Ascending aorta (tissue), 2 donors: ENCODE results near the gene CTNNA2. TPM values are rescaled to one million over a fixed set of nuclear protein-coding genes. Genes with fewer than 3 reads are reported as not detected.

ENCODE experiments used
- DNase-seq, 2 donors: peaks; one replicate each; pipeline ENCODE4 v3.0.0-alpha.2; 2019; ENCODE audit warnings: low spot score in 2 of 2
- H3K27ac ChIP-seq, 2 donors: fragments of 200-600 bp; sonication (generic); one replicate each; pipeline ENCODE4 v1.5.1; 2016 to 2017; ENCODE audit warnings: mild to moderate bottlenecking in 1 of 2
- H3K27me3 ChIP-seq: fragments of 200-600 bp; sonication (generic); one replicate; pipeline ENCODE4 v1.5.1; 2017
- H3K36me3 ChIP-seq, 2 donors: fragments of 200-600 bp; sonication (generic); one replicate each; pipeline ENCODE4 v1.5.1; 2016
- H3K4me1 ChIP-seq, 2 donors: fragments of 200-600 bp; sonication (generic); one replicate each; pipeline ENCODE4 v1.5.1; 2016 to 2017; ENCODE audit warnings: mild to moderate bottlenecking in 1 of 2
- H3K4me3 ChIP-seq, 2 donors: fragments of 200-600 bp; sonication (generic); one replicate each; pipeline ENCODE4 v1.5.1; 2016 to 2017; ENCODE audit warnings: mild to moderate bottlenecking in 1 of 2
- H3K9me3 ChIP-seq, 2 donors: fragments of 200-600 bp; sonication (generic); one replicate each; pipeline ENCODE4 v1.5.1; 2016
- CTCF ChIP-seq, 3 experiments: fragments of 200-600 bp in 2 of 3; fragments of 450-650 bp in 1 of 3; sonication (generic) in 2 of 3; IDR thresholded peaks; one replicate each; pipeline ENCODE4 v1.5.1; 2016 to 2019; ENCODE audit warnings: antibody characterized with exemption in 3 of 3, mild to moderate bottlenecking in 1 of 3, moderate library complexity in 1 of 3
- intact Hi-C: fragments of 100-400 bp; cut with DNase I; formaldehyde crosslinking; loops from one replicate; pipeline ENCODE4 v1.15.1; 2023
- total RNA-seq: library from RNA; depleted of rRNA; stranded (reverse); fragments of >200 nt; gene quantifications from one replicate; pipeline ENCODE4 v1.1.0, GENCODE V29; 2016

Gene CTNNA2
- total RNA-seq, 1 donor from 2014 or later = not detected

GRCh38 chr2:80548469-80548868 lies 1035.6 kb downstream of the CTNNA2 start:
- H3K27me3 ChIP-seq = no peaks in the 10 kb centered on the region
- H3K9me3 ChIP-seq = no peaks in the 10 kb centered on the region
- TF ChIP-seq CTCF (IDR thresholded peaks at IDR 0.05) = no peak
- no peaks in the 10 kb centered on the region for H3K4me1 ChIP-seq
- intact Hi-C loops = no loop called here
- H3K27ac ChIP-seq = no peak overlapping the region
- no peak overlapping the region for H3K4me3 ChIP-seq
- H3K36me3 ChIP-seq = no peaks in the 10 kb centered on the region
- no peak for DNase-seq

- no peaks in the 10 kb centered on the region for H3K27me3 ChIP-seq
- no peaks in the 10 kb centered on the region for H3K36me3 ChIP-seq
- intact Hi-C loops = no loop called here
- H3K4me1 ChIP-seq = no peaks in the 10 kb centered on the region
- no peaks in the 10 kb centered on the region for H3K9me3 ChIP-seq
- no peak overlapping the region for H3K27ac ChIP-seq
- H3K4me3 ChIP-seq = no peak overlapping the region
- DNase-seq = no peak
- TF ChIP-seq CTCF (IDR thresholded peaks at IDR 0.05) = no peak
Measured at GRCh38 chr2:80549901-80550300, 1037.0 kb downstream of the CTNNA2 start.

- intact Hi-C loops = no loop called here
- no peak overlapping the region for H3K27ac ChIP-seq
- no peaks in the 10 kb centered on the region for H3K27me3 ChIP-seq
Measured at GRCh38 chr2:80560326-80560725, 1047.5 kb downstream of the CTNNA2 start.

GRCh38 chr2:80568011-80568410 lies 1055.2 kb downstream of the CTNNA2 start:
- intact Hi-C loops = no loop called here
- H3K27me3 ChIP-seq = no peaks in the 10 kb centered on the region
- TF ChIP-seq CTCF (IDR thresholded peaks at IDR 0.05) = no peak
- H3K4me1 ChIP-seq = no peaks in the 10 kb centered on the region
- no peaks in the 10 kb centered on the region for H3K9me3 ChIP-seq
- DNase-seq = no peak
- H3K36me3 ChIP-seq = no peaks in the 10 kb centered on the region
- H3K4me3 ChIP-seq = no peak overlapping the region
- H3K27ac ChIP-seq = no peak overlapping the region

More at GRCh38 chr2:80560326-80560725, 1047.5 kb downstream of the CTNNA2 start:
- Histone ChIP-seq H3K9me3 (no peaks in the 10 kb centered on the region), H3K4me3 (no peak overlapping the region), H3K36me3 (no peaks in the 10 kb centered on the region), H3K4me1 (no peaks in the 10 kb centered on the region)
- no peak for DNase-seq
- TF ChIP-seq CTCF (IDR thresholded peaks at IDR 0.05) = no peak

- Histone ChIP-seq H3K27ac (no peak overlapping the region), H3K4me1 (no peaks in the 10 kb centered on the region), H3K27me3 (no peaks in the 10 kb centered on the region), H3K9me3 (no peaks in the 10 kb centered on the region), H3K36me3 (no peaks in the 10 kb centered on the region), H3K4me3 (no peak overlapping the region)
- no peak for TF ChIP-seq CTCF (IDR thresholded peaks at IDR 0.05)
- no peak for DNase-seq
- intact Hi-C loops = no loop called here
Measured at GRCh38 chr2:80573167-80573566, 1060.3 kb downstream of the CTNNA2 start.

- Histone ChIP-seq H3K27me3 (no peaks in the 10 kb centered on the region), H3K4me3 (no peak overlapping the region), H3K36me3 (no peaks in the 10 kb centered on the region), H3K27ac (no peak overlapping the region), H3K4me1 (no peaks in the 10 kb centered on the region), H3K9me3 (no peaks in the 10 kb centered on the region)
- intact Hi-C loops = no loop called here
- no peak for DNase-seq
- TF ChIP-seq CTCF (IDR thresholded peaks at IDR 0.05) = no peak
Measured at GRCh38 chr2:80573950-80574349, 1061.1 kb downstream of the CTNNA2 start.
